Astrocyte of the cerebellum (primary cell): Measurements from ENCODE around the gene MUS81.
A peak's percentile ranks its signal among the peaks of the same experiment; 100 is the strongest.
"Not testable (repeated sequence)": the region's sequence is repeated elsewhere in the genome, so short reads cannot be mapped to it uniquely, and the experiment has no call there.

ENCODE experiments used
- DNase-seq: peaks from one replicate; pipeline ENCODE4 v3.0.0-alpha.2; 2011; ENCODE audit warnings: low read depth
- H3K4me3 ChIP-seq: 2 replicates; pipeline ENCODE4 v1.5.1; 2011; ENCODE audit warnings: mild to moderate bottlenecking, low read depth, low read length, moderate library complexity
- in situ Hi-C: cut with HindIII; loops from 2 replicates; pipeline ENCODE4 v1.10.0; 2017; ENCODE audit warnings: low sequenced_read_pairs
- TF ChIP-seq, protein P1 (sequence below): IDR thresholded peaks from 2 replicates; pipeline ENCODE4 v1.5.1; 2012; ENCODE audit warnings: low read length, low read depth, moderate library complexity, mild to moderate bottlenecking; ENCODE audit errors: missing control alignments

Gene MUS81

DNA sequence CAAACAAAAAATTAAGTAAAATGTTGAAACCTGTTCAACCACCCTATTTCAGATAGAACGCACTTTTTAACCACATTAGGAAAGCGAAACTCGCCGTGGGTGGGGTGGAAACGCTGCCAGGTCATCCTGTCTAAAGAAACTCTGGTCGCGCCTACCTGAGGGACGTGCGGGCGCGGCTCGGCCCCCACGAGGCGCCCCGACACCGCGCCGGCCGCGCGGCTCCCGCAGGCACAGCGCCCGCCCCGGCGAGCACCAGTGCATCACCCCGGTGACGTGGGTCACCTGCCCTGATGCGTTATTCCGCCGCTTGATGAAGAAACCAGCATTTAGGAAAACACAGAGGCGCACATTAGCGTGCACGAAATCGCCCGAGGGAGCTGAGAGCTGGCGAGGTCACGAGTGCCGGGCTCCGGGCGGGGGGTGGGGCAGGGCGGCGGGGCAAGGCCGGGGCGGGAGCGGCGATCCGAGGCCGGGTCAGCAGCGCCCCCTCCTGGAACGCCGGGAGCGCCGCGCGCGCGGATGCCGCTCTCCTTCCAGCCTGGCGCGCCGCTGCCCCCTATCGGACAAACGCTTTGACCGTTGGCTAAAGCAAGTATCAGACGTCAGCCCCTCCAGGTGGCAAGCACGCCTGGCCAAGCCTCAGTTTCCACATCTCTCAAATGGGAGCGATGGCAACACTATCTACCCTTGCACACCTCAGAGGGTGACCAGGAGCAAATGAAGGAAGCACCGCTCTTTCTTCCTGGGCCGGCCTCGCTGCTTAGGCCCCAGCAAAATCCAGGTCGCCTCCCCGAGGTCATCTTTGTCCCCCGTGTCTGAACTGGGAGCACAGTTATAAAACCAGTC lies 42.2 kb upstream of the MUS81 start:
- peak overlapping the region; percentile 49 for H3K4me3 ChIP-seq
- peak; percentile 74 for DNase-seq
- TF ChIP-seq, protein P1, sequence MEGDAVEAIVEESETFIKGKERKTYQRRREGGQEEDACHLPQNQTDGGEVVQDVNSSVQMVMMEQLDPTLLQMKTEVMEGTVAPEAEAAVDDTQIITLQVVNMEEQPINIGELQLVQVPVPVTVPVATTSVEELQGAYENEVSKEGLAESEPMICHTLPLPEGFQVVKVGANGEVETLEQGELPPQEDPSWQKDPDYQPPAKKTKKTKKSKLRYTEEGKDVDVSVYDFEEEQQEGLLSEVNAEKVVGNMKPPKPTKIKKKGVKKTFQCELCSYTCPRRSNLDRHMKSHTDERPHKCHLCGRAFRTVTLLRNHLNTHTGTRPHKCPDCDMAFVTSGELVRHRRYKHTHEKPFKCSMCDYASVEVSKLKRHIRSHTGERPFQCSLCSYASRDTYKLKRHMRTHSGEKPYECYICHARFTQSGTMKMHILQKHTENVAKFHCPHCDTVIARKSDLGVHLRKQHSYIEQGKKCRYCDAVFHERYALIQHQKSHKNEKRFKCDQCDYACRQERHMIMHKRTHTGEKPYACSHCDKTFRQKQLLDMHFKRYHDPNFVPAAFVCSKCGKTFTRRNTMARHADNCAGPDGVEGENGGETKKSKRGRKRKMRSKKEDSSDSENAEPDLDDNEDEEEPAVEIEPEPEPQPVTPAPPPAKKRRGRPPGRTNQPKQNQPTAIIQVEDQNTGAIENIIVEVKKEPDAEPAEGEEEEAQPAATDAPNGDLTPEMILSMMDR = peak; percentile 95
- in situ Hi-C loops = no loop called here

DNA sequence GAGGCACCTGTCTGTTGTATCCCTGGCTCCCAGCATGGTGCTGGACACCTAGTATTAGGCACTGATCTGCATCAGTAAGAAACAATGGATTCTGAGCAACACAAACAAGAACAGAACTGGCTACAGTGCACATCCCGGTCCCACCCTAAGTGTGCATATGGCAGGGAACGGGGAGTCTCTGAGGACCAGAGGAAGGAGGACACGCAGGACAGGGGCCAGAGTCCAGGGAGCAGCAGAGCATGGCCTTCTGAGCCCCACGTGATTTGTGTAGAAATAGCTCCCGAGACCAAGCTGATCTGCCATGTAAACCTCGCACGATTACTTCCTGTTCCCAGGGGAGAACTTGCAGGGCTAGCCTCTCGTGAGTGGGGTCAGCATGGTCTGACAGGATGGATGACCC lies 39.1 kb upstream of the MUS81 start:
- in situ Hi-C loops = no loop called here
- TF ChIP-seq, protein P1 = no peak
- DNase-seq = no peak
- no peak overlapping the region for H3K4me3 ChIP-seq

DNA sequence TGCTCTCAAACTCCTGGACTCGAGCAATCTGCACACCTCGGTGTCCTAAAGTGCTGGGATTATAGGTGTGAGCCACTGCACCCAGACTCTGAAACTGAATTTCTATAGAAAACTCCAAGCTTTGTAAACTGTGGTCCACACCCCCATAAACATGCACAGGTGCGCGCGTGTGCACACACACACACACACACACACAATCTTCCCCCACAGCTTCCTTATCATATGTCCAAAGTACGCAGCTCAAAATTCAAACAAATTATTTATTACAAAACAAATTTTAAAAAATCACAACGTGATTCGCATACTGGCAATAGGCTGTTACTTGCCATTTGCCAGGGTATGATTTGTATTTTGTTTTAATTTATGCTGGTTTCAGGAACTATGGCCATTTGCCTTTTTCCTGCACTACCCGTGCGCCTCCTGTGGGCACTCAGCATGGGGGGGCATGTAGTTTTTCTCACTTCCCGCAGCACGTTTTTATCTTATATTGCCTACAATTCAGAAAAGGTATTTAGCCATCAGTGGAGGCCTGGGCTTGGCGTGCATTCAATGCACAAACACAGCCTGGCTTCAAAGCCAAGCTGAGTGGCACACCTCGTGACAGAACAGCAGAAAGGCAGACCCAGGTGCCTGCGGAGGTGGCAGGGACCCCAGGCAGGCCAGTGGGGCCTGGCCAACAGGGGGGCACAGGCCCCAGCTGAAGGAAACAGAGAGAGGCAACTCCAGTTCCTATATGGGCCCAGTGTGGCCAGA lies 37.3 kb upstream of the MUS81 start:
- in situ Hi-C loops = no loop called here
- TF ChIP-seq, protein P1 = no peak
- DNase-seq = no peak
- no peak overlapping the region for H3K4me3 ChIP-seq

DNA sequence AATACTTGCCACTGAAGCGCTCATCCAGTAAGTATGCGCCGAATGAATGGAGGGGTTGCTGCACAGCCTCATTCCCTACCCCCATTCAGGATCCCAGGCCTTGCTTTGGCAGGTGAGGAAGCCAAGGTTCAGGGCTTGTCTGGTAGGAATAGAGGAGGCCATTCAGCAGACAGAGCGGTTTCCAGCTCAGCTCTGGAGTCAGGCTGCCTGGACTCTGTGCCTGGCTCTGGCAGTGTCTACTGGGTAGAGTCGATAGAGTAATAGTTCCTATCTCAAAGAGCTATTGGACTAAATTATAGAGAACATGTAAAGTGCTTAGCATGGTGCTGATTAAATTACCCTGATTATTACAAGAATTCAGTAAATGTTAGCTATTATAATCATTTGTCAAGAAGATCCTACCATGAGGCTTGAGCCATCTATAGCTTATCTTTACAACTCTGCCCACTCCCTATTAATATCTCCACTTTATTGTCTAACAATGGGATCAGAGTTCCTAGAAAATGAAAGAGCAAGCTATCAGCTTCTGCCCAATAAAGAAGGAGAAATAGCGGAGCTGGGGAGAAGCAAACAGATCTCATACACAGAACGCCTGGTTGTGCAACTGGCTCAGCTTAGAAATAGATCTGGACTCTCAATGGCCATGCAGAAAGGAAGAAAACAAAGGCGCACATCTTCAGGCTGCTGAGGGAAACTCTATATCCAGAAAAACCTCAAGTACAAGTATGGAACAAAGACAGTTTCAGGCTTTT lies 33.1 kb upstream of the MUS81 start:
- TF ChIP-seq, protein P1 = no peak
- no peak overlapping the region for H3K4me3 ChIP-seq
- DNase-seq = no peak
- in situ Hi-C loops = no loop called here

DNA sequence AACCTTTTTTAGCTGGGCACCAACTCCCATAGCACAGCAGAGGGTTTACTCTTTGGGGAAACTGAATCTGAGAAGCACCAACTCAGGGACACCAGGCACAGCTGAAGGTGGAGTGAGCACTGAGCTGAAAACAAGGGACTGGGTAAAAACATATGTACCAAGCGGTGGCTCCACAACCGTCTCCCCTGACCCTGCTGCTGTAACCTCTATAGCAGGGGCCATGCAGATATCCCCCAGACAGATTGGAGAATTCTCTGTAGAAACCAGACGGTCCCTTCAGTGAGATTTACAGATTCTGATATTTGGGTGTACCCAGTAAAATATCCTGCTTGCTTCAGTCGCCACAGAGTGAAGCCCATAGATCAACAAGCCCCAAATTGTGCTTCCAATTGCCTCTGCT lies 30.8 kb upstream of the MUS81 start:
- no peak for DNase-seq
- H3K4me3 ChIP-seq = no peak overlapping the region
- TF ChIP-seq, protein P1 = no peak
- in situ Hi-C loops = no loop called here

DNA sequence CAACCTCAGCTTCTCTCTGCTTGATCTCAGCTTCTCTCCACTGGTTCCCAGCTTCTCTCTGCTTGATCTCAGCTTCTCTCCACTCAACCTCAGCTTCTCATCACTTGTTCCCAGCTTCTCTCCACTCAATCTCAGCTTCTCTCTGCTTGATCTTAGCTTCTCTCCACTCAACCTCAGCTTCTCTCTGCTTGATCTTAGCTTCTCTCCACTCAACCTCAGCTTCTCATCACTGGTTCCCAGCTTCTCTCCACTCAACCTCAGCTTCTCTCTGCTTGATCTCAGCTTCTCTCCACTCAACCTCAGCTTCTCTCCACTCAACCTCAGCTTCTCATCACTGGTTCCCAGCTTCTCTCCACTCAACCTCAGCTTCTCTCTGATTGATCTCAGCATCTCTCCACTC lies 28.0 kb upstream of the MUS81 start:
- H3K4me3 ChIP-seq, in situ Hi-C loops, DNase-seq: not testable (repeated sequence)
